HG03097 (cell line): Measurements from ENCODE around the gene FAM47E.

ENCODE experiments used
- ATAC-seq: cut with Tn5 transposase; IDR thresholded peaks from one replicate; pipeline ENCODE4 v1.9.1; 2021; ENCODE audit not compliant: unreplicated experiment, low FRiP score

FAM47E gene

GRCh38 chr4:76251441-76252270 lies at the start of gene FAM47E:
Gene FAM47E, plus strand, starts transcription at chr4:76251721. Its CDS starts 26 bp downstream, at chr4:76251747.
- ATAC-seq, result no peak

GRCh38 chr4:76203541-76203940 lies 48.0 kb upstream of the FAM47E start:
- ATAC-seq, result no peak

- ATAC-seq, result no peak
Observed at GRCh38 chr4:76204936-76205335, 46.6 kb upstream of the FAM47E start.

GRCh38 chr4:76205476-76205875 lies 46.0 kb upstream of the FAM47E start:
- ATAC-seq, result no peak

DNA sequence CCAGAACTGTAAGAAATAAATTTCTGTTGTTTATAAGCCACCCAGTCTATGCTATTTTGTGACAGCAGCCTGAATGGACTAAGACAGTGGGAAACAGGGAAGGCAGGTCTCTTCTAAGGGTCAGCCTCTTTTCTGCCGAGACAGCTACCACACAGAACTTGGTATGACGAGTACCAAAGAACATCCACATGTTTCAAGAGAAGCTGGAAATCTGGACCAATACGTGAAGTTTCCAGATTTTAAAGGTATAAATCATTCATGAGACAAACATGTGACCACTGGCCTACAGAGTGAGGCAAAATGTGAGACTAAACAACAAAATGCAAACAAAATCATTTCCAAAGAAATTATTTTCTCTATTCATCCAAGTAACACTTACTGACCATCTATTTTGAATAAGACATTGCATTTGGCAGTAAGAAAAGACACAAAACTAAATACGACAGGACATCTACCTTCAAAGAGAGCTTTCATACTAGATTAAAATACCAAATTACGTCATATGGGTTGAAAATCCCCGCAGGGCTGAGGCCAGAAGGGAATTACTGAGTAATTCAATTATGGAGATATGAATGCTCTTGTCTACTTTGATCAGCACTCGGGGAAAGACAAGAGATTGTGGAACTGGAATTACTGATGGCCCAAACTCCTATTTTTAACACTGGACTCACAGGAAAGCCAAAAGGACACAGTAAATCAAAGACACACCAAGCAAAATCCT lies 45.1 kb upstream of the FAM47E start:
- no peak for ATAC-seq

DNA sequence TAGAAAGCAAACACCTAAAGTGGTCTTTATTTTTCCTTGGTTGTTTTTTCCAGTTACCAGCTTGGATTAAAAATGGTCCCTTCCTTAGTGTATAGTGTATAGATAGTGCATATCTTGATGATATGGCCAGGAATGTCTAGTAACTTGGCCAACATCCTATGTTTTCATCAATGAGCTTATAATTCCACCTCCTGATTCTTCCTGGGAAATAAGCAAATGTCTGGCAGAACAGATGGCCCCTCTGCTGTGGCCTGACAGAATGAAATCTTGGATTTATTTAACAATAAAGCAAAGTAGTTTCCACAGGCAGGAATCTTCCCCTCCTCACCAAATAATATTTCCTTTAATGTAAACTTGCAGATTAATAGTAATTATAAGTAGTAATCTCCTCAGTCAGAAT lies 44.0 kb upstream of the FAM47E start:
- no peak for ATAC-seq

- no peak for ATAC-seq
Observed at GRCh38 chr4:76208005-76208765, 43.3 kb upstream of the FAM47E start.

- ATAC-seq, result no peak
Observed at GRCh38 chr4:76209881-76210280, 41.6 kb upstream of the FAM47E start.

DNA sequence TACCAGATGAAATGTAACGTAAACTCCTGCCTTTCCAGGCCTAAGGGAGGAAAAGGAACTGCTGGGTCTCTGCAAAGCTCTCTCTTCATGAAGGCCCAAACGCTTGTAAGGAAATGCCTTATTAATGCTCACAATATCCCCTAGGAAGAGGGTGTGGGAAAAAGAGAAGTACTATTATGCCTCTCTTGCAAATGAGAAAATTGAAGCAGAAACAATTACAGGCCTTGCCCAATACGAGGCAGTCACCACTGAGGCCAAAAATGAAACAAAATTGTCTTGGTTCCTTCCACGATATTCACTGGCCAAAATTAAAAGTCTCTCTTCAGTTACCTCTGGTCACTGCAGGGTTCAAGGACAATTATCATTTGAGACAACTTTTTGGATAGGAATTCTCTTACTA lies 41.1 kb upstream of the FAM47E start:
- ATAC-seq, result no peak

DNA sequence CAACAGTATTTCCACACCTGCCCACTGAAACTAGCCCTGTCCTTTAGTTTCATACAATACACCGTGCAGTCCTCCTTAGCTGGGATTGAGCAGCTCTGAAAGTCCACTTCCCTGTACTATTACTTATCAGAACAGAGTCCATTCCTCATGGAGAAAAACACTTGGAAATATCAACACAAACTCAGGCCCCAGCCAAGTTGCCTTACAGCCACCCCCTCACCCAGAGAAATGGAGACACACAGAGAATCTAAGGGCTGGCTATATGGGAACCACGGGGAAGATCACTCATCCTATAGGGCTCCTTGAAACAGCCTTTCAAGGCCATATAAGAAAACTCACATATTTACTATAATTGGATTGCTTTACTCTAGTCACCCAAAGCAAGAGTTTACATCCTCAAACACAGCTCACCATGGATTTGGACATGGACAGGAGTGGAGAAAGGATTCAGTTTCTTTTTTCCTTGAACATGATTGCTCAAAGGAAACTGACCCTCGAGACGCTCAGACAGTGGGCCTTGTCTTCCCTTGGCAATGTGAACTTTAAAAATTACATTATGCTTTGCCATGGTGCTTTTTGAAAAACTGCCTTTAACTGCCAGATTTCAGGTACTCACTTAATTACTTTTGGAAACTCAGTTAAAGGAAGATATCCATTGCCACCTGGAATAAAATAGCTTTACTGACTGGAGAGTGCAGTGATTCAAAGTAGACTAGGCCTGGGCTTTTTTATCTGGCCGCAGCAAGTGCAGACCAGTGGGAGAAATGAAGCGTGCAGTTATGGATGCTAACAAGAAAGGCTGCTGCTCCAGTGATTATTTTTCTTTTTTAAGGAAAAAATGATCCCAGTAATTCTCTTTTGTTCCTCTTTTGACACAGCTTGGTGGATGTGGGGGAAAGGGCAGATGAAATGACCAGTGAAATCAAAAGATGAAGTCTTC lies 39.5 kb upstream of the FAM47E start:
- no peak for ATAC-seq

GRCh38 chr4:76212851-76213414 lies 38.6 kb upstream of the FAM47E start:
- ATAC-seq, result no peak

DNA sequence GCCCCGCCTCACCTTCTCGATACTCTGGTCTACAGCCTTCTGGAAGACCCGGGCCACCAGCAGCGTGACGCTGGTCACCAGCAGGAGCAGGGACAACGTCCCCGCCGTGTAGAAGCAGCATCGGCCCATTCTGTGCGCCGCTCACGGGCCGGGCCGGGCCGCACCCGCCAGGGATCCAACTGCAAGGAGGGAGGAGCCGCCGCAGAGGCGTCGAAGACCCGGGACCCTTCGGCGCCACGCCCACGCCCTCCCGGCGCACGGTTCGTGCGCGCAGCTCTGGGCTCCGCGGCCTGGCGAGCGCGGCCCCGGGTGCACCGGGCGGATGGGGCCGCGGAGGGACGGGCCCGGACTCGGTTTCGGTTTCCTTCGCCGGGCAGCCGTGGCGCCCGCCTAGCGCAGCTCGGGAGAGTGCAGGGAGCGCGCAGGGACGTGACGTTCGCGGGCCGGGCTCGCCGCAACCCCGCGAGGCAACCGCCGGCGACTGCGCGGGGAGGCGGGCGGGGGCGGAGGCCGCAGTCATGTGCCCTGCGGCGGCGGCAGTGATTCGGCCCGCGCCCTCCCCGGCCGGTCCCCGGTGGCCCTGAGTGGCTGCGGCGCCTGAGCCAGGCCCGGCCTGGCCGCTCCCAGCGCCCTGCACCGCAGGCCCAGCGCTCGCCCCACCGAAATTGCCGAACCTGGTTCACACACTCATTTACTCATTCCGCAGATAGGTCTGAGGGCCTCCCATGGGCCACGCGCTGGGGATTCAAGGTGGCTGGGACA lies 37.9 kb upstream of the FAM47E start, which contains the start of gene SCARB2:
Gene SCARB2, minus strand, starts transcription at position 410 of the 762 bp plus-strand sequence. Its CDS starts 281 bp downstream, at position 129.
- ATAC-seq, result peak; percentile 80

- ATAC-seq, result no peak
Observed at GRCh38 chr4:76214177-76214675, 37.3 kb upstream of the FAM47E start.

DNA sequence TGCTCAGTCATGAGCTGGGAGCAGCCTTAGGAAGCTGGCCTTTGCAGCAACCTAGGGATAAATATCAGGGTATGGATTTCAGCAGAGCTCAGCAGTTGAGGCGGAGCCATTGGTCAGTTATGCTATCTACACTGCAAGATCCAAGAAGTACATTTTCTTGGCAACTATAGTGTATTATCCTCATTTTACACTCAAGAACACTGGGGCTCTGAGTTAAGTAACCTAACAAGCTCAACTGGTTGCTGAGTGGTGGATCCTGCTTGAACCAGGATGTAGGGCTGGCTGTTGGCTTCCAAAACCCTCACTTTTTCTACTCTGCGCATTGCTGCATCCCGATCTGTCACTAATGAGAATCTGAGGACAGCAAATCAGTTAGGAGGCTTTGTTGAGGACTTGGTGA lies 36.4 kb upstream of the FAM47E start:
- ATAC-seq, result no peak

GRCh38 chr4:76216524-76216923 lies 35.0 kb upstream of the FAM47E start:
- ATAC-seq, result no peak

DNA sequence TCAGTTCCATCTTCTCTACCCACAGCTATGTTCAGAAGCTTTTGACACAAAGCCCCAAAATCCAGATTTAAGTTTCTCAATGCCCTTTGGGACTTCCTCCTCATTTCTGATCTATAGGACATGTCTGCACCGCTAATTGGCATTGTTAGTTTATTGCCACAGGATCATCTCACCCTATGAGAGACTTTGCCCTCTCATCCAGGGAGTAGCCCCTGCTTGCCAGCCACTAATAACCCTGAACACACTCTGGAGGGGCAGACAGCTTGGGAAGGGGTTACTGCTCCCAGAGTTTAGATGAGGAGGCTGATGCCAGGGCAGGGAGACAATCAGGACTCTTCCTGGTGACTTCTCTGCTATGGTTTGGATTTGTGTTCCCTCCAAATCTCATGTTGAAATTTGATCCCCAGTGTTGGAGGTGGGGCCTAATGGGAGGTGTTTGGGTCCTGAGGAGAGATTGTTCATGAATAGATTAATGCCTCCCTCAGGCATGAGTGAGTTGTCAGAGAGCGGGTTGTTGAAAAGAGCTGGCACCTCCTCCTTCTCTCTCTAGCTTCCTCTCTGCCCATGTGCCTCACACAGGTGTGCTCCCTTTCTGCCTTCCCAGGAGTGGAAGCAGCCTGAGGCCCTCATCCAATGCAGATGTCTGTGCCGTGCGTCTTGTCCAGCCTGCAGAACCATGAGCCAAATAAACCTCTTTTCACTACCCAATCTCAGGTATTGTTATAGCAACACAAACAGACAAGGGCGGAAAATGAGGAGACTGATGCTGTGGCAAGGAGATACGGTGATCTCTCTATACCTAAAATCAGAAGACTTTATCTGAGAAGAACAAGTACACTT lies 34.3 kb upstream of the FAM47E start:
- ATAC-seq, result no peak

DNA sequence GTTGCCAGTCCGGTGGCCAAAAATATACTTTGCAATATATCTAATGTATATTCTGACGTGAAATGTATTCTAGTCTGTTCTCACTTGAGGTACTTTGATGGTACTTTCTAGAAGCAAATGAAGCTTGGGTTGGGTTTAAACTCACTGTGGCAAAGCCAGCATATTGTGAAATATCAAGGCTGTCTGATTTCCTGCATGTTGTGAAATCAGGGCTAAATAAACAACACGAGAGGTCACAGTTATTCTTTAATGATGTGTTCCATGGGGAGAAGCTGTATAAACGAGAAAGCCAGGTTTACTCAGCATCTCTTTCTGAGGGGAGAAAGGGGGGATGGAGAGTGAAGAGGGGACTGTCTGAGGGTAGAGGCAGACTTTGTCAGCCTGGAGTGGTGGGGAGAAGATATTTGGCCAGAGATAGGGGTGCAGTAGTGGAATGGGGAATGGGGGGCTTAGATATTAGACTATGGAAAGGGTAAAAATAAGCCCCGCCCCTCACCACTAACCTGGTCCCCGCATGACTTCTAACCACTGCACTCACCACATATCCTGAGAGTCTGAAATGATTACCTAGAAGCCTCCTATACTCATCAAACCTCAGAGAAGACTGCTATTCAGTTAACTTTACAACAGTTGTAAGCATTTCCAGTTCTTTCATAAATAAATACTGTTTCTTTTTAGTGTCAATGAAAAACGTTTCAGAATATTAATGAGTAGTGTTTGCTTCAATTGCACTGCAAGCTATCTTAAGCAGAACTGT lies 32.0 kb upstream of the FAM47E start:
- no peak for ATAC-seq
